Smooth muscle cell (in vitro differentiated cells): ENCODE data around the gene ADGRL2. TPM values are rescaled to one million over a fixed set of nuclear protein-coding genes. Genes with fewer than 3 reads are reported as not detected.

ENCODE experiments used
- DNase-seq: peaks from one replicate; lab custom pipeline; 2025; ENCODE audit not compliant: unreplicated experiment; lab: John Stamatoyannopoulos, UW
- H2AFZ ChIP-seq: fragments of 200-600 bp; sonication (generic); 2 replicates; pipeline ENCODE4 v1.6.0; 2016; ENCODE audit warnings: antibody characterized with exemption, low read depth, mild to moderate bottlenecking
- H3F3A ChIP-seq: fragments of 200-600 bp; sonication (generic); 2 replicates; pipeline ENCODE4 v1.6.0; 2017; ENCODE audit warnings: antibody characterized with exemption, low read depth
- H3K27ac ChIP-seq: fragments of 200-600 bp; sonication (generic); 2 replicates; pipeline ENCODE4 v1.5.1; 2016; ENCODE audit warnings: low read depth, mild to moderate bottlenecking
- H3K27me3 ChIP-seq: fragments of 200-600 bp; sonication (generic); 2 replicates; pipeline ENCODE4 v1.6.1; 2016; ENCODE audit warnings: low read depth, mild to moderate bottlenecking
- H3K36me3 ChIP-seq: fragments of 200-600 bp; sonication (generic); 2 replicates; pipeline ENCODE4 v1.5.1; 2016; ENCODE audit warnings: low read depth
- H3K4me1 ChIP-seq: fragments of 200-600 bp; sonication (generic); 2 replicates; pipeline ENCODE4 v1.5.1; 2016; ENCODE audit warnings: low read depth
- H3K4me2 ChIP-seq: fragments of 200-600 bp; sonication (generic); 2 replicates; pipeline ENCODE4 v1.6.0; 2016; ENCODE audit warnings: mild to moderate bottlenecking
- H3K4me3 ChIP-seq: fragments of 200-600 bp; sonication (generic); 2 replicates; pipeline ENCODE4 v1.5.1; 2016; ENCODE audit warnings: mild to moderate bottlenecking
- H3K79me2 ChIP-seq: fragments of 200-600 bp; sonication (generic); 2 replicates; pipeline ENCODE4 v1.6.0; 2016; ENCODE audit warnings: low read depth, mild to moderate bottlenecking
- H3K9ac ChIP-seq: fragments of 200-600 bp; sonication (generic); 2 replicates; pipeline ENCODE4 v1.6.0; 2016; ENCODE audit warnings: low read depth
- H3K9me3 ChIP-seq: fragments of 200-600 bp; sonication (generic); replicated peaks from 2 replicates; pipeline ENCODE4 v1.5.1; 2016; ENCODE audit warnings: low read depth
- H4K20me1 ChIP-seq: fragments of 200-600 bp; sonication (generic); 2 replicates; pipeline ENCODE4 v1.6.0; 2016; ENCODE audit warnings: low read depth
- CTCF ChIP-seq: fragments of 200-600 bp; sonication (generic); IDR thresholded peaks from 2 replicates; pipeline ENCODE4 v1.5.1; 2017; ENCODE audit warnings: borderline replicate concordance, mild to moderate bottlenecking, antibody characterized with exemption; ENCODE audit not compliant: insufficient read depth, poor library complexity, severe bottlenecking
- WGBS: methylation state at CpG from one replicate; pipeline ENCODE4 v1.1.7; 2016; ENCODE audit warnings: low lambda C conversion rate; 5-methylcytosine and 5-hydroxymethylcytosine counted together
- polyA plus RNA-seq: library from polyadenylated mRNA; unstranded; fragments of >200 nt; fragmentation: Nextera tagmentation; extraction: Ambion mirVana; gene quantifications from 2 replicates; pipeline ENCODE4 v1.2.1, GENCODE V29; 2016
- total RNA-seq: library from RNA; depleted of rRNA; stranded (reverse); fragments of >200 nt; gene quantifications from 2 replicates; pipeline ENCODE4 v1.2.3, GENCODE V29; 2014

Gene ADGRL2
- total and polyA plus RNA-seq, 2 experiments from 2014 or later, result 25.1 to 119 TPM

GRCh38 chr1:81907575-81907974 lies 106.8 kb downstream of the ADGRL2 start:
- H3F3A ChIP-seq, result no peaks in the 10 kb centered on the region
- no peak overlapping the region for H3K4me2 ChIP-seq
- peaks cover 75% of the 10 kb centered on the region for H3K79me2 ChIP-seq
- no peak overlapping the region for H3K4me3 ChIP-seq
- H3K9ac ChIP-seq, result no peak overlapping the region
- peaks cover 37% of the 10 kb centered on the region for H4K20me1 ChIP-seq
- DNase-seq, result no peak
- WGBS, result 96% methylated on average over 2 of the region's 2 CpGs
- H3K27ac ChIP-seq, result no peak overlapping the region
- no peaks in the 10 kb centered on the region for H3K9me3 ChIP-seq
- H2AFZ ChIP-seq, result no peak overlapping the region
- H3K27me3 ChIP-seq, result no peaks in the 10 kb centered on the region
- TF ChIP-seq CTCF, result no peak
- H3K36me3 ChIP-seq, result no peaks in the 10 kb centered on the region
- H3K4me1 ChIP-seq, result peaks cover 6% of the 10 kb centered on the region

- no peaks in the 10 kb centered on the region for H3K9me3 ChIP-seq
- peaks cover 79% of the 10 kb centered on the region for H3K79me2 ChIP-seq
- no peak overlapping the region for H3K27ac ChIP-seq
- DNase-seq, result no peak
- H3K4me2 ChIP-seq, result no peak overlapping the region
- no peak overlapping the region for H2AFZ ChIP-seq
- H3F3A ChIP-seq, result no peaks in the 10 kb centered on the region
- TF ChIP-seq CTCF, result no peak
- no peak overlapping the region for H3K9ac ChIP-seq
- WGBS, result 84% methylated on average over 3 of the region's 3 CpGs
- no peaks in the 10 kb centered on the region for H3K4me1 ChIP-seq
- H3K27me3 ChIP-seq, result no peaks in the 10 kb centered on the region
- H4K20me1 ChIP-seq, result peaks cover 49% of the 10 kb centered on the region
- no peaks in the 10 kb centered on the region for H3K36me3 ChIP-seq
- no peak overlapping the region for H3K4me3 ChIP-seq
Measured at GRCh38 chr1:81912383-81912782, 111.6 kb downstream of the ADGRL2 start.

GRCh38 chr1:81915937-81916336 lies 115.2 kb downstream of the ADGRL2 start:
- Histone ChIP-seq H3K36me3 (no peaks in the 10 kb centered on the region), H3K9ac (no peak overlapping the region), H4K20me1 (peaks cover 50% of the 10 kb centered on the region), H3K4me1 (peaks cover 18% of the 10 kb centered on the region), H3K4me3 (no peak overlapping the region), H3K27ac (no peak overlapping the region), H3F3A (peaks cover 4% of the 10 kb centered on the region), H2AFZ (no peak overlapping the region), H3K27me3 (no peaks in the 10 kb centered on the region), H3K9me3 (no peaks in the 10 kb centered on the region), H3K79me2 (peaks cover 65% of the 10 kb centered on the region), H3K4me2 (no peak overlapping the region)
- WGBS, result 80% methylated on average over 3 of the region's 3 CpGs
- no peak for TF ChIP-seq CTCF
- no peak for DNase-seq

GRCh38 chr1:81920245-81920740 lies 119.6 kb downstream of the ADGRL2 start:
- no peak for TF ChIP-seq CTCF
- no peaks in the 10 kb centered on the region for H3K27me3 ChIP-seq
- DNase-seq, result no peak
- peak overlapping the region; percentile 29 for H3K4me3 ChIP-seq
- H4K20me1 ChIP-seq, result peaks cover 60% of the 10 kb centered on the region
- no peaks in the 10 kb centered on the region for H3K36me3 ChIP-seq
- WGBS, result 3% methylated on average over 6 of the region's 6 CpGs
- peak overlapping the region; percentile 82 for H3K27ac ChIP-seq
- peaks cover 37% of the 10 kb centered on the region for H3K4me1 ChIP-seq
- H2AFZ ChIP-seq, result no peak overlapping the region
- H3F3A ChIP-seq, result peaks cover 4% of the 10 kb centered on the region
- H3K79me2 ChIP-seq, result peaks cover 67% of the 10 kb centered on the region
- H3K4me2 ChIP-seq, result peak overlapping the region; percentile 81
- H3K9me3 ChIP-seq, result no peaks in the 10 kb centered on the region
- peak overlapping the region; percentile 21 for H3K9ac ChIP-seq
